Muscle of back (tissue), 11 donors: ENCODE data around the gene EFNA4. TPM values are rescaled to one million over a fixed set of nuclear protein-coding genes. Genes with fewer than 3 reads are reported as not detected.
"Not testable (repeated sequence)": the region's sequence is repeated elsewhere in the genome, so short reads cannot be mapped to it uniquely, and the experiment has no call there.

Experiments
- DNase-seq, 3 donors: peaks; one replicate each; pipeline versions ENCODE4 v3.0.0 to v3.0.0-alpha.2; 2013
- polyA plus RNA-seq, 10 donors: library from polyadenylated mRNA; unstranded; fragments of 120-200 nt; gene quantifications; one replicate each; pipeline ENCODE4 v1.2.1, GENCODE V29; 2013; ENCODE audit not compliant: insufficient read length in 10 of 10

Gene EFNA4
- polyA plus RNA-seq, 10 donors: 5.1 to 10.2 (median 7.0) TPM

GRCh38 chr1:155116113-155116764 lies 52.7 kb downstream of the EFNA4 start:
- DNase-seq: no peak

GRCh38 chr1:155117610-155118009 lies 54.1 kb downstream of the EFNA4 start:
- no peak for DNase-seq

- not testable (repeated sequence) for DNase-seq
Observed at GRCh38 chr1:155118090-155118489, 54.5 kb downstream of the EFNA4 start.

Other genes with a start within 250 kb of the EFNA4 start
- 1 to 10 TPM; 6.2 to 9.8 (median 8.3) TPM for gene KCNN3, start 193.5 kb upstream of the EFNA4 start, polyA plus RNA-seq
- gene PMVK, start 127.0 kb upstream of the EFNA4 start, polyA plus RNA-seq: 10 to 100 TPM; 21.6 to 35.4 (median 26.8) TPM
- 100 to 1,000 TPM in 9 of 10 donors, 10 to 100 TPM in 1; 81.5 to 150 (median 124) TPM for gene PBXIP1, start 107.6 kb upstream of the EFNA4 start, polyA plus RNA-seq
- gene PYGO2, start 102.0 kb upstream of the EFNA4 start, polyA plus RNA-seq: 10 to 100 TPM; 25.6 to 33.5 (median 26.9) TPM
- 100 to 1,000 TPM in 1 of 10 donors, 10 to 100 TPM in 9; 76.6 to 116 (median 85.6) TPM for gene SHC1, start 93.0 kb upstream of the EFNA4 start, polyA plus RNA-seq
- 10 to 100 TPM; 45.8 to 80.8 (median 62.6) TPM for gene CKS1B, start 89.1 kb upstream of the EFNA4 start, polyA plus RNA-seq
- 10 to 100 TPM; 15.3 to 21.0 (median 19.5) TPM for gene FLAD1, start 80.4 kb upstream of the EFNA4 start, polyA plus RNA-seq
- gene LENEP, start 70.2 kb upstream of the EFNA4 start, polyA plus RNA-seq: under 1 TPM in 3 of 10 donors, not detected in 7; 0.30 to 0.71 (median 0.48) TPM
- 10 to 100 TPM in 2 of 10 donors, 1 to 10 TPM in 8; 6.2 to 13.1 (median 8.4) TPM for gene ZBTB7B, start 60.9 kb upstream of the EFNA4 start, polyA plus RNA-seq
- 1 to 10 TPM in 3 of 10 donors, under 1 TPM in 7; 0.40 to 1.9 (median 0.85) TPM for gene DCST2, start 30.0 kb upstream of the EFNA4 start, polyA plus RNA-seq
- under 1 TPM; 0.09 to 0.58 (median 0.17) TPM for gene DCST1, start 29.9 kb upstream of the EFNA4 start, polyA plus RNA-seq
- 10 to 100 TPM; 50.0 to 81.4 (median 59.9) TPM for gene ADAM15, start 12.4 kb upstream of the EFNA4 start, polyA plus RNA-seq
- gene EFNA3, start 15.1 kb downstream of the EFNA4 start, polyA plus RNA-seq: 1 to 10 TPM; 2.1 to 5.3 (median 2.3) TPM
- gene EFNA1, start 64.1 kb downstream of the EFNA4 start, polyA plus RNA-seq: 10 to 100 TPM; 19.4 to 31.5 (median 22.8) TPM
- gene SLC50A1, start 72.1 kb downstream of the EFNA4 start, polyA plus RNA-seq: 10 to 100 TPM; 18.1 to 21.6 (median 21.1) TPM
- gene DPM3, start 76.8 kb downstream of the EFNA4 start, polyA plus RNA-seq: 10 to 100 TPM; 11.9 to 28.7 (median 18.8) TPM
- 100 to 1,000 TPM in 2 of 10 donors, 10 to 100 TPM in 8; 77.1 to 103 (median 93.4) TPM for gene KRTCAP2, start 109.6 kb downstream of the EFNA4 start, polyA plus RNA-seq
- gene TRIM46, start 110.1 kb downstream of the EFNA4 start, polyA plus RNA-seq: under 1 TPM; 0.21 to 0.83 (median 0.52) TPM
- 10 to 100 TPM; 48.6 to 97.0 (median 68.0) TPM for gene THBS3, start 144.2 kb downstream of the EFNA4 start, polyA plus RNA-seq
- 10 to 100 TPM; 16.3 to 26.1 (median 21.6) TPM for gene MTX1, start 145.0 kb downstream of the EFNA4 start, polyA plus RNA-seq
- 10 to 100 TPM; 11.7 to 18.1 (median 15.3) TPM for gene ENTREP3, start 191.7 kb downstream of the EFNA4 start, polyA plus RNA-seq
- 10 to 100 TPM; 39.1 to 50.0 (median 40.8) TPM for gene SCAMP3, start 198.6 kb downstream of the EFNA4 start, polyA plus RNA-seq
- 10 to 100 TPM; 34.2 to 54.5 (median 41.4) TPM for gene CLK2, start 209.8 kb downstream of the EFNA4 start, polyA plus RNA-seq
- gene HCN3, start 213.7 kb downstream of the EFNA4 start, polyA plus RNA-seq: 1 to 10 TPM; 3.0 to 8.1 (median 4.2) TPM
- under 1 TPM in 7 of 10 donors, not detected in 3; 0.08 to 0.36 (median 0.13) TPM for gene PKLR, start 237.7 kb downstream of the EFNA4 start, polyA plus RNA-seq
- 100 to 1,000 TPM in 8 of 10 donors, 10 to 100 TPM in 2; 88.5 to 139 (median 110) TPM for gene FDPS, start 245.1 kb downstream of the EFNA4 start, polyA plus RNA-seq